CD4-positive, CD25-positive, alpha-beta regulatory T cell (primary cell): ENCODE data around the gene HOATZ. TPM values are rescaled to one million over a fixed set of nuclear protein-coding genes. Genes with fewer than 3 reads are reported as not detected.

Experiments used
- ATAC-seq, 2 donors: fragments of 150-1000 bp; cut with Tn5 transposase; one replicate each; pipeline ENCODE4 v1.10.0; 2021; ENCODE audit warnings: low read depth in 2 of 2, moderate number of reproducible peaks in 2 of 2, moderate library complexity in 1 of 2
- DNase-seq, 3 donors: peaks; one replicate each; pipeline versions ENCODE4 v3.0.0 to v3.0.0-alpha.2; 2012 to 2022; ENCODE audit warnings: mixed read lengths in 1 of 3
- H3K27ac ChIP-seq: one replicate; pipeline ENCODE4 v1.7.0; 2013; ENCODE audit warnings: mild to moderate bottlenecking, low read length; ENCODE audit not compliant: insufficient read depth, poor library complexity, severe bottlenecking
- H3K27me3 ChIP-seq: one replicate; pipeline ENCODE4 v1.7.0; 2013; ENCODE audit warnings: low read length; ENCODE audit not compliant: control insufficient read depth, insufficient read depth
- H3K36me3 ChIP-seq: one replicate; pipeline ENCODE4 v1.7.0; 2013; ENCODE audit warnings: mild to moderate bottlenecking, low read length, moderate library complexity; ENCODE audit not compliant: control insufficient read depth, insufficient read depth
- H3K4me1 ChIP-seq: 2 replicates; pipeline ENCODE4 v1.7.0; 2013; ENCODE audit warnings: mild to moderate bottlenecking, low read length; ENCODE audit not compliant: insufficient read depth, control insufficient read depth, poor library complexity, severe bottlenecking
- H3K4me3 ChIP-seq: one replicate; pipeline ENCODE4 v1.7.0; 2013; ENCODE audit warnings: low read depth, mild to moderate bottlenecking, low read length, moderate library complexity
- H3K9me3 ChIP-seq, 2 experiments: 1 replicate in 1 of 2; 2 replicates in 1 of 2; pipeline ENCODE4 v1.7.0; 2013; ENCODE audit warnings: low read length in 2 of 2, mild to moderate bottlenecking in 1 of 2, moderate library complexity in 1 of 2; ENCODE audit not compliant: control insufficient read depth in 2 of 2
- H3K27ac Mint-ChIP-seq, 3 donors: one replicate each; pipeline ENCODE4 v1.8.0; 2020 to 2022; ENCODE audit warnings: mild to moderate bottlenecking in 3 of 3, mixed read lengths in 3 of 3, moderate library complexity in 2 of 3
- H3K27me3 Mint-ChIP-seq: one replicate; pipeline ENCODE4 v1.8.0; 2022; ENCODE audit warnings: mild to moderate bottlenecking, mixed read lengths
- H3K36me3 Mint-ChIP-seq: one replicate; pipeline ENCODE4 v1.8.0; 2020; ENCODE audit warnings: mixed read lengths
- H3K4me1 Mint-ChIP-seq, 4 donors: one replicate each; pipeline ENCODE4 v1.8.0; 2020 to 2022; ENCODE audit warnings: mixed read lengths in 4 of 4, mild to moderate bottlenecking in 1 of 4
- H3K4me3 Mint-ChIP-seq, 4 donors: one replicate each; pipeline ENCODE4 v1.8.0; 2020 to 2022; ENCODE audit warnings: mild to moderate bottlenecking in 4 of 4, mixed read lengths in 4 of 4, moderate library complexity in 3 of 4
- H3K9me3 Mint-ChIP-seq, 7 donors: one replicate each; pipeline ENCODE4 v1.8.0; 2020 to 2022; ENCODE audit warnings: mixed read lengths in 7 of 7, mild to moderate bottlenecking in 3 of 7, moderate library complexity in 2 of 7
- polyA plus RNA-seq, 4 donors: library from polyadenylated mRNA; unstranded; fragments of 300-500 nt; fragmentation: Illumina TruSeq; gene quantifications; one replicate each; pipeline ENCODE4 v1.2.3, GENCODE V29; 2021
- total RNA-seq: library from RNA; stranded (reverse); gene quantifications from one replicate; pipeline ENCODE4 v1.2.3, GENCODE V29; 2022

Gene HOATZ
- total and polyA plus RNA-seq, 5 donors from 2014 or later = not detected

DNA sequence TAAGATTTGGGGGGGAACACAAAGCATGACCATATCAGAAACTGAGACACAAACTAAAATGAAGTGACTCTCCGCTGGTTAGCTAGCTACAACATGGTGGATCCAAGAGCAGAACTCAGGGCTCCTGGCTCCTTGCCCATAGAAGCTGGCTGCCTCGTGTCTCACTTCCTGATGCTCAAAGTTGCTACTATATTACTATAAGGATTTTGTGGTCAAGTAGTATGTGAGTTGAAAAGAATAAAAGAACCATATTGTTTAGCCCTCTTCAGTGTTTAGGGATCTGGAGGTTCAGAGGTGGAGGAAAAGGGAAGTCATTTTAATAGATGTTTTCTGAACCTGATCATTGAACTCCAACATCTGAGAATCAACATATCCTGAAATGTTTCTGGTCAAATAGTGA, 70.8 kb downstream of the HOATZ start:
- H3K4me1 Mint-ChIP-seq = no peaks in the 10 kb centered on the region
- H3K9me3 Mint-ChIP-seq = no peaks in the 10 kb centered on the region
- H3K4me3 ChIP-seq = no peak overlapping the region
- H3K27me3 ChIP-seq = no peaks in the 10 kb centered on the region
- no peak overlapping the region for H3K4me3 Mint-ChIP-seq
- H3K9me3 ChIP-seq = no peaks in the 10 kb centered on the region
- H3K27ac Mint-ChIP-seq = no peak overlapping the region
- H3K4me1 ChIP-seq = no peaks in the 10 kb centered on the region
- no peak overlapping the region for H3K27ac ChIP-seq
- no peaks in the 10 kb centered on the region for H3K36me3 ChIP-seq
- ATAC-seq (no peak), DNase-seq (no peak)
- no peaks in the 10 kb centered on the region for H3K36me3 Mint-ChIP-seq
- peaks cover 19% of the 10 kb centered on the region for H3K27me3 Mint-ChIP-seq

DNA sequence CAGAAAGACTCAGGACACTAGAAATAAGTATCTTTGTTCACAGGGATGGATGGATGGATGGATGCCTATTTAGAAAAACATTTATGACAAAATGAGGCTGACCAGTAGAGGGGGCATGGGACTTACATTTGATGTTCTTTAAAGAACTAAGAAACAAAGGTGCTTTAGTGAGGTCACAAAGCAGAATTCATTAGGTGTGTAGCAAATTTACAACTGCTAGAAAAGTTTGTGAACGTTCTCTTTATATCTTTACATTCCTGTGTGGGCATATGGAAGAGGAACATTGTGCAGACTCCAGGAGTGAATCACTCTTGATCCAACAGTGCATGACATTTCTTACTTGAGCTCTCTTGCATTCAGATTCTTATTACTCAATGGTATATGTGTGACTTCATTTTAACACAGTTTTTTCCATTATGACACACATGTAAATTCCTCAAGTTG, 71.8 kb downstream of the HOATZ start:
- Histone ChIP-seq H3K9me3 (no peaks in the 10 kb centered on the region), H3K27ac (no peak overlapping the region), H3K4me3 (no peak overlapping the region), H3K27me3 (no peaks in the 10 kb centered on the region), H3K36me3 (no peaks in the 10 kb centered on the region), H3K4me1 (peaks cover 1% of the 10 kb centered on the region)
- H3K4me1 Mint-ChIP-seq = no peaks in the 10 kb centered on the region
- peaks cover 11% of the 10 kb centered on the region for H3K27me3 Mint-ChIP-seq
- no peaks in the 10 kb centered on the region for H3K9me3 Mint-ChIP-seq
- H3K36me3 Mint-ChIP-seq = no peaks in the 10 kb centered on the region
- ATAC-seq (peak; percentile 55 to 73), DNase-seq (peak; percentile 41 to 74 (median 58))
- H3K4me3 Mint-ChIP-seq = no peak overlapping the region
- H3K27ac Mint-ChIP-seq = no peak overlapping the region

Other genes starting within 250 kb of the HOATZ start
- gene POU2AF3, start 216.2 kb upstream of the HOATZ start, total RNA-seq = not detected
- gene POU2AF3, start 216.2 kb upstream of the HOATZ start, polyA plus RNA-seq = not detected
- 4.8 TPM for gene POU2AF1, start 135.5 kb upstream of the HOATZ start, total RNA-seq
- 1 to 10 TPM; 1.6 to 3.8 (median 2.2) TPM for gene POU2AF1, start 135.5 kb upstream of the HOATZ start, polyA plus RNA-seq
- not detected for gene BTG4, start 2.4 kb upstream of the HOATZ start, total RNA-seq
- under 1 TPM in 1 of 4 donors, not detected in 3; 0.23 TPM for gene BTG4, start 2.4 kb upstream of the HOATZ start, polyA plus RNA-seq
- 15.8 TPM for gene LAYN, start 25.9 kb downstream of the HOATZ start, total RNA-seq
- 10 to 100 TPM in 2 of 4 donors, 1 to 10 TPM in 2; 6.2 to 17.9 (median 10.1) TPM for gene LAYN, start 25.9 kb downstream of the HOATZ start, polyA plus RNA-seq
- 8.7 TPM for gene SIK2, start 87.7 kb downstream of the HOATZ start, total RNA-seq
- under 1 TPM; 0.05 to 0.23 (median 0.14) TPM for gene SIK2, start 87.7 kb downstream of the HOATZ start, polyA plus RNA-seq